ENCODE measurements around the gene INAFM2.

Gene INAFM2

DNA sequence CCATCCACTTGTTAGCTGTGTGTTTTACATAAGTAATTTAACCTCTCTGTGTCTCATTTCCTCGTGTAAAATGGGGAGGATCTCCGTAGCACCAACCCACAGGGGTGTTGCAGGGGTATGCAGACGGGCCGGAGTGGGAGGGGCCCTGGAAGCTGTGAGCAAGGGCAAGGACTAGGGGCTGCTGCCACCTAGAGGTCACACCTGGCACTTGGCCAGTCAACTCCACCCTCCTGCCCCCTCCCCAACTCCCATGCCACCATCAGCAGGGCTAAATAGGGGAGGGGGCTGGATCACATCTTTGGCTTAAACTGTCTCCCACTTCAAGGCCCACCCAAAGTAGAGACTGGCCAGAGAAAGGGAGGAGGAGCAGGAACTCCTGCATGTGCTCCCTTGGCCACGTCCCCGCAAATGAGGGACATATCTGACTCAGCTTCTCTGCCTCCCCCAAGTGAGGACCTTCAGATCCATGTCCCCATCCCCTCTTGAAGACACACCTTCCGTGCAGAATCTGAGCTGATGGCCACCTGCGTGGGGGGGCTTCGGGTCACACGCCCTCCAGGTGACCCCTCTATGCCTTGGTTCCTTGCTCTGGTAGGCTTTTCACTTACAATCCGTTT lies 14.7 kb downstream of the INAFM2 start (continued):
- TF ChIP-seq ZNF114 (tag by site-specific recombination; IDR thresholded peaks at IDR 0.05) (no peak), ZNF341 (tag by site-specific recombination; IDR thresholded peaks at IDR 0.05; ENCODE audit: low read depth) (0 out of 2 replicates have a peak, but pooled peaks have one; percentile 36), ZNF112 (tag by site-specific recombination; IDR thresholded peaks at IDR 0.05) (no peak), ZNF776 (tag by site-specific recombination; IDR thresholded peaks at IDR 0.05; ENCODE audit: borderline replicate concordance) (no peak), ZNF629 (tag by site-specific recombination; IDR thresholded peaks at IDR 0.05) (no peak), KLF9 (tag by site-specific recombination; IDR thresholded peaks at IDR 0.05; ENCODE audit: low read depth) (peak; percentile 74; the same call in 1 of the 2 replicates), ZNF600 (tag by site-specific recombination; IDR thresholded peaks at IDR 0.05) (no peak), BCL11B (tag by site-specific recombination; IDR thresholded peaks at IDR 0.05; ENCODE audit: low read depth) (no peak), ZNF654 (tag by site-specific recombination; IDR thresholded peaks at IDR 0.05; ENCODE audit: low read depth) (peak; percentile 60), ZBTB17 (tag by site-specific recombination; IDR thresholded peaks at IDR 0.05) (peak; percentile 27; the same call in 1 of the 2 replicates)
- TF ChIP-seq, protein P1, sequence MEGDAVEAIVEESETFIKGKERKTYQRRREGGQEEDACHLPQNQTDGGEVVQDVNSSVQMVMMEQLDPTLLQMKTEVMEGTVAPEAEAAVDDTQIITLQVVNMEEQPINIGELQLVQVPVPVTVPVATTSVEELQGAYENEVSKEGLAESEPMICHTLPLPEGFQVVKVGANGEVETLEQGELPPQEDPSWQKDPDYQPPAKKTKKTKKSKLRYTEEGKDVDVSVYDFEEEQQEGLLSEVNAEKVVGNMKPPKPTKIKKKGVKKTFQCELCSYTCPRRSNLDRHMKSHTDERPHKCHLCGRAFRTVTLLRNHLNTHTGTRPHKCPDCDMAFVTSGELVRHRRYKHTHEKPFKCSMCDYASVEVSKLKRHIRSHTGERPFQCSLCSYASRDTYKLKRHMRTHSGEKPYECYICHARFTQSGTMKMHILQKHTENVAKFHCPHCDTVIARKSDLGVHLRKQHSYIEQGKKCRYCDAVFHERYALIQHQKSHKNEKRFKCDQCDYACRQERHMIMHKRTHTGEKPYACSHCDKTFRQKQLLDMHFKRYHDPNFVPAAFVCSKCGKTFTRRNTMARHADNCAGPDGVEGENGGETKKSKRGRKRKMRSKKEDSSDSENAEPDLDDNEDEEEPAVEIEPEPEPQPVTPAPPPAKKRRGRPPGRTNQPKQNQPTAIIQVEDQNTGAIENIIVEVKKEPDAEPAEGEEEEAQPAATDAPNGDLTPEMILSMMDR (tag by site-specific recombination; IDR thresholded peaks at IDR 0.05) = peak; percentile 84
- TF ChIP-seq, protein P2, sequence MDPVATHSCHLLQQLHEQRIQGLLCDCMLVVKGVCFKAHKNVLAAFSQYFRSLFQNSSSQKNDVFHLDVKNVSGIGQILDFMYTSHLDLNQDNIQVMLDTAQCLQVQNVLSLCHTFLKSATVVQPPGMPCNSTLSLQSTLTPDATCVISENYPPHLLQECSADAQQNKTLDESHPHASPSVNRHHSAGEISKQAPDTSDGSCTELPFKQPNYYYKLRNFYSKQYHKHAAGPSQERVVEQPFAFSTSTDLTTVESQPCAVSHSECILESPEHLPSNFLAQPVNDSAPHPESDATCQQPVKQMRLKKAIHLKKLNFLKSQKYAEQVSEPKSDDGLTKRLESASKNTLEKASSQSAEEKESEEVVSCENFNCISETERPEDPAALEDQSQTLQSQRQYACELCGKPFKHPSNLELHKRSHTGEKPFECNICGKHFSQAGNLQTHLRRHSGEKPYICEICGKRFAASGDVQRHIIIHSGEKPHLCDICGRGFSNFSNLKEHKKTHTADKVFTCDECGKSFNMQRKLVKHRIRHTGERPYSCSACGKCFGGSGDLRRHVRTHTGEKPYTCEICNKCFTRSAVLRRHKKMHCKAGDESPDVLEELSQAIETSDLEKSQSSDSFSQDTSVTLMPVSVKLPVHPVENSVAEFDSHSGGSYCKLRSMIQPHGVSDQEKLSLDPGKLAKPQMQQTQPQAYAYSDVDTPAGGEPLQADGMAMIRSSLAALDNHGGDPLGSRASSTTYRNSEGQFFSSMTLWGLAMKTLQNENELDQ (tag by site-specific recombination; IDR thresholded peaks at IDR 0.05; ENCODE audit: low read depth) = no peak
- TF ChIP-seq, protein P3, sequence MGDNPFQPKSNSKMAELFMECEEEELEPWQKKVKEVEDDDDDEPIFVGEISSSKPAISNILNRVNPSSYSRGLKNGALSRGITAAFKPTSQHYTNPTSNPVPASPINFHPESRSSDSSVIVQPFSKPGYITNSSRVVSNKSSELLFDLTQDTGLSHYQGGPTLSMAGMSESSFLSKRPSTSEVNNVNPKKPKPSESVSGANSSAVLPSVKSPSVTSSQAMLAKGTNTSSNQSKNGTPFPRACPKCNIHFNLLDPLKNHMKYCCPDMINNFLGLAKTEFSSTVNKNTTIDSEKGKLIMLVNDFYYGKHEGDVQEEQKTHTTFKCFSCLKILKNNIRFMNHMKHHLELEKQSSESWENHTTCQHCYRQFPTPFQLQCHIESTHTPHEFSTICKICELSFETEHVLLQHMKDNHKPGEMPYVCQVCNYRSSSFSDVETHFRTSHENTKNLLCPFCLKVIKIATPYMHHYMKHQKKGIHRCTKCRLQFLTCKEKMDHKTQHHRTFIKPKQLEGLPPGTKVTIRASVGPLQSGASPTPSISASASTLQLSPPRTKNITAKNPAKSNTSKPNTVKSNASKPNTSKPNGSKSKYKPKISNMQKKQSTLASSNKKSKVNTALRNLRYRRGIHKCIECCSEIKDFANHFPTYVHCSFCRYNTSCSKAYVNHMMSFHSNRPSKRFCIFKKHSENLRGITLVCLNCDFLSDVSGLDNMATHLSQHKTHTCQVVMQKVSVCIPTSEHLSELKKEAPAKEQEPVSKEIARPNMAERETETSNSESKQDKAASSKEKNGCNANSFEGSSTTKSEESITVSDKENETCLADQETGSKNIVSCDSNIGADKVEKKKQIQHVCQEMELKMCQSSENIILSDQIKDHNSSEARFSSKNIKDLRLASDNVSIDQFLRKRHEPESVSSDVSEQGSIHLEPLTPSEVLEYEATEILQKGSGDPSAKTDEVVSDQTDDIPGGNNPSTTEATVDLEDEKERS (tag by site-specific recombination; IDR thresholded peaks at IDR 0.05) = no peak
- TF ChIP-seq, protein P4, sequence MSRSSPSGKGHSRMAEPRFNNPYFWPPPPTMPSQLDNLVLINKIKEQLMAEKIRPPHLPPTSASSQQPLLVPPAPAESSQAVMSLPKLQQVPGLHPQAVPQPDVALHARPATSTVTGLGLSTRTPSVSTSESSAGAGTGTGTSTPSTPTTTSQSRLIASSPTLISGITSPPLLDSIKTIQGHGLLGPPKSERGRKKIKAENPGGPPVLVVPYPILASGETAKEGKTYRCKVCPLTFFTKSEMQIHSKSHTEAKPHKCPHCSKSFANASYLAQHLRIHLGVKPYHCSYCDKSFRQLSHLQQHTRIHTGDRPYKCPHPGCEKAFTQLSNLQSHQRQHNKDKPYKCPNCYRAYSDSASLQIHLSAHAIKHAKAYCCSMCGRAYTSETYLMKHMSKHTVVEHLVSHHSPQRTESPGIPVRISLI (tag by site-specific recombination; IDR thresholded peaks at IDR 0.05) = no peak
- TF ChIP-seq, protein P5, sequence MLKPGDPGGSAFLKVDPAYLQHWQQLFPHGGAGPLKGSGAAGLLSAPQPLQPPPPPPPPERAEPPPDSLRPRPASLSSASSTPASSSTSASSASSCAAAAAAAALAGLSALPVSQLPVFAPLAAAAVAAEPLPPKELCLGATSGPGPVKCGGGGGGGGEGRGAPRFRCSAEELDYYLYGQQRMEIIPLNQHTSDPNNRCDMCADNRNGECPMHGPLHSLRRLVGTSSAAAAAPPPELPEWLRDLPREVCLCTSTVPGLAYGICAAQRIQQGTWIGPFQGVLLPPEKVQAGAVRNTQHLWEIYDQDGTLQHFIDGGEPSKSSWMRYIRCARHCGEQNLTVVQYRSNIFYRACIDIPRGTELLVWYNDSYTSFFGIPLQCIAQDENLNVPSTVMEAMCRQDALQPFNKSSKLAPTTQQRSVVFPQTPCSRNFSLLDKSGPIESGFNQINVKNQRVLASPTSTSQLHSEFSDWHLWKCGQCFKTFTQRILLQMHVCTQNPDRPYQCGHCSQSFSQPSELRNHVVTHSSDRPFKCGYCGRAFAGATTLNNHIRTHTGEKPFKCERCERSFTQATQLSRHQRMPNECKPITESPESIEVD (tag by site-specific recombination; IDR thresholded peaks at IDR 0.05) = no peak
